ENCODE measurements around the gene PRKCA.
"Not testable (repeated sequence)": the region's sequence is repeated elsewhere in the genome, so short reads cannot be mapped to it uniquely, and the experiment has no call there.

The PRKCA gene

DNA sequence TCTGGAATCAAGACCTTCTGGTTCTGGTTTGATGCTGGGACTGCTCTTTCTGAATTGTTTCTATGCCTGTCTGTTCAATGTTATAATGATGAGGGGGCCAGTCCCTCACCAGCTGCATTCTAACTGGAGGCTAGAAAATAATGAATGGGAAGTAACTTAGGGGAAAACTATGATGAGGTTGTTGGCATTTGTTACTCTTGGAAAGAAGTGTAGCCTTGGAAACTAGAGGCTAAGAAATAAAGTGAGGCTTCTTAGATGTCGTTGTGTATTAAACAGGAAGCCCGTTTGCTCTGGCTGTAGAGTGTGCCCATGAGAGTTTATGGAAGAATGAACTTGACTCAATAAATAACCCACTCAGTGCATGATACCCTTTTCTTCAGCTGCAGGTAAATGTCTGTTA lies 140.8 kb downstream of the PRKCA start:
- DNase-seq, result no peak

DNA sequence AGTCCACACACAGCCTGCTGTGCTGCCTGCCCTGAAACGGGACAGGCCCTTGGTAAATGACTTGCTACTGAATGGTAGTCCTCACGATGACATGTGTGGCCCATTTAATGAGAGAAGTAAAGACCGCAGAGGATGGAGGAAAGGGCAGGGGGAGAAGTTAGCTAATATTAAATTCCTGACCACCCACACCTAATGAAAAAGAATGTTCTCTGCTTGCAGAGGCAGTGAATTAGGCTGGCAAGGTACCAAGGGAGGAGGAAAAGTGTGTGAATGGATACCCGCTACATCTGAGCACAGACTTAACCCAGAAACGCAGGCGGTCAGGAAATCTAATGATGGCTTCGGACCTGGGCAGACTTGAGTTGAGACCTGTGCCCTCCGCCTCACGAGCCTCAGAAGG lies 141.2 kb downstream of the PRKCA start:
- no peak for DNase-seq

DNA sequence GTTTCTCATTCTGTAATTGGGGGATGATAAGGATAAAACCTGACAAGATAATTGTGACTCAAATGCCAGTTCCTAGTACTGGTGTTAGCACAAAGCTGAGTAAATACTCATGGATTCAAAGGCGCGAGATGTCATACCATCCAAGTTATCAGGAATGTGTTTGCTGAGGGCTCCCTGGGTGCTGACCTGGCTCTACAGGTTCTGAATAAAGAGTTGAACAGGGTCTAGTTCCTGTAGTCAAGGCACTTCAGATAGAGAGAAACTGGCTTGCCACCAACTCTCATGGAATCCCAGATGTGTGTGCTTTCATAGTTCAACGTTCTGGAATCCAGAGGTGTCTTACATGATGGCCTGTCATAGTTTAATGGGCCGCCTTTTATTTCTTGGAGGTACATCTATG lies 141.6 kb downstream of the PRKCA start:
- DNase-seq, result no peak

DNA sequence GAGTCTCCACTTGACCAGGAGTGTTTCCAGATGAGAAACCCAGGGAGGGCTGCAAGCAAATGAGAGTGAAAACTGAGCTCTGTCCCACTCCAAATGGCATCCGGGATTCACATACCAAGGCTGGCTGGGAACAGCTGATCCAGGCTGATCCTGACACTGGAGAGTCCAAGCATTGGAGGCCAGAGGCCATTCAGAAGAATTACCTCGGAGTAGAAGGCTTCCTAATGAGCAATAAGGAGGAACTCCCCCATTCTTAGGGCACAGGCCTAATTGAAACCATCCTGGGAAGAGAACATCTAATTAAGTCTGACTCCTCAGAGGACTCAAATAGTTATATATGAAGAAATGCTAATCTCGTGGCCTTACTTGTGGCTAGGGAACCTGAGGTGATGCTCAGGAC lies 142.8 kb downstream of the PRKCA start:
- DNase-seq, result peak; percentile 77

DNA sequence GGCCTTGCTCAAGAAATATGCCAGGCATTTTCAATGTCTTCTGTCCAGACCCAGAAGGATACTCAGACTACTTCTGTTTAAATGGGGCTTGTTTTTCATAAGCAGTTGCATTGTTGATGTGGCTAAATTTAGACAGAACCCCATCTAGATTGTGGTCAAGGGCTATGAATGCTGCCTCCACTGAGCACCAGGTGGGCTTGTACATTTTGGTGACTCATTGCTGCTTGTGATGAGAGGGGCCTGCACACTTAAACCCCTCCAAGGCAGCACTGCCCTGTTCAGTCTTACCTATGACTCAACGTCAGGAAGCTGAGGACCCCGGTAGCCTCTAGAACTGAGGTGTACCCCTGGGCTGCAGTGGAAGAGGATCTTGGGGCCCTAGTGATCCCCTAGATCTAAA lies 144.0 kb downstream of the PRKCA start:
- DNase-seq, result no peak

DNA sequence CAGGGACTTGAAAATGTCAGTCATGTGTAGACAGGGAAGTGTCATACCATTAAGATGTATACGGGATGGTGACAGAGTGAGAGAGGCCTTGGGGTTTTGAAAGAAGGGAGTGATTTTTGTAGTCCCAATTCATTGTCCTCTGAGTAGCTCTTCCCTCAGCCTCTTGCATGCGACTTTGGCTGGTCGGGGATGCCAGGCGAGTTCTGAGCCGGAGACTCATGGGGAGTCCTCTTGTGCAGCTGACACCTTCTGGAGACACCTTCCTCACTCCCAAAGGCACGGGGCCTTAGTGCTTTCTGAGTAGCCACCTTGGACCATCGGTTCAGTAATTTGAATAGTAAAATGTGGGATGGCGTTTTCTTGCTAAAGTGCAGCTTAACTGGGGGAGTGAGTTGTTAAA lies 144.7 kb downstream of the PRKCA start:
- DNase-seq, result no peak

DNA sequence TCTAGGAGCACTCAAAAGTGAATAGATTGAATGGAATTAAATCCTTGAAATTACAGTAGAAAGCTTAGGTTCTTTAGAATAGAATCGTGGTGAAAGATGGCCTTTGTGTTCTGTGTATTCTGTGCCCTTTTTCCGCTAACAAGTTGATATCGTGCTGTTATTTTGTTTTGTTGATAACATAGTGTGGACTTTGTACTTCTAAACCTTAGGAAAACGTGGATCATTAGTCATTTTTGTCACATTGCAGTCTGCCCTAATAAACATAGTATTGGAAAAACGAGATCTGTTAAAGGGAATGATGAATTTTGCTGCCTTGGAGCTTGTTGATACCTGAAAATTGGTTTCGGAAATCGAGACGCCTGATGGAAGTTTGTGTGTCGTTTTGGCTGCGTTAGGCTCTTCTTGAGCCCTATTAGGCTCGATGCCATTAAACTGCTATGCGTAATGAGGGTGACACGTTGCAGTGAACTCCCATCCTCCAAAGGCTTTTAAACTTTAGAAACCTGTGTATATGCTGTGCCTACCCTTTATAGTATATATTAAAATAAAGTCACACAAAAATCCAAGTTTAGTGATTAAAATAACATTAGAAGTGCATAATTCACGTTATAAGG lies 145.7 kb downstream of the PRKCA start:
- no peak for DNase-seq

DNA sequence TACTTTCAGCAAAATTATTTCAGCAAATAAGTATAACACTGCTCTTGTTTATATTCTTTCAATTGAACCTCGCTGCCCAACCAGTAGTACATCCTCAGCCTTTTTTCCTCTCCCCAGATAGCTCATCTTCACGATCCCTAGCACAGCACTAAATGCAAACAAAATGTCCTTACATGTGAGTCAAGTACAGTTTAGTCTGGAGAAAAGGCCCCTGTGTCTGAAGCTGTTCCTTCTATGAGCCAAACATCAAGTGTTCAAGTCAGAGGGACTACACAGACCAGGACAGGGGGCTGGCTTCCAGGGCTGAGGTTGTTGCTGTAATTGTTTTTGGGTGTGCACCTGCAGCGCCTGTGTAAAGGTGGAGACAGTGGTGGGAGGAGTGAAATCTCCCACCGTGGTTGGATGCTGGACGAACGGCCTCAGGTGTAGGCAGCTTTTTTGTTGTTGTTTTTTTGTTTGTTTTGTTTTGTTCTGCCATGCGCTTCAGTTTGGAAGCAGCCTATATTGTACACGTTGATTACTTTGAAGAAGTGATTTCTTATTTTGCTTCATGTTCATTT lies 147.1 kb downstream of the PRKCA start:
- no peak for DNase-seq

DNA sequence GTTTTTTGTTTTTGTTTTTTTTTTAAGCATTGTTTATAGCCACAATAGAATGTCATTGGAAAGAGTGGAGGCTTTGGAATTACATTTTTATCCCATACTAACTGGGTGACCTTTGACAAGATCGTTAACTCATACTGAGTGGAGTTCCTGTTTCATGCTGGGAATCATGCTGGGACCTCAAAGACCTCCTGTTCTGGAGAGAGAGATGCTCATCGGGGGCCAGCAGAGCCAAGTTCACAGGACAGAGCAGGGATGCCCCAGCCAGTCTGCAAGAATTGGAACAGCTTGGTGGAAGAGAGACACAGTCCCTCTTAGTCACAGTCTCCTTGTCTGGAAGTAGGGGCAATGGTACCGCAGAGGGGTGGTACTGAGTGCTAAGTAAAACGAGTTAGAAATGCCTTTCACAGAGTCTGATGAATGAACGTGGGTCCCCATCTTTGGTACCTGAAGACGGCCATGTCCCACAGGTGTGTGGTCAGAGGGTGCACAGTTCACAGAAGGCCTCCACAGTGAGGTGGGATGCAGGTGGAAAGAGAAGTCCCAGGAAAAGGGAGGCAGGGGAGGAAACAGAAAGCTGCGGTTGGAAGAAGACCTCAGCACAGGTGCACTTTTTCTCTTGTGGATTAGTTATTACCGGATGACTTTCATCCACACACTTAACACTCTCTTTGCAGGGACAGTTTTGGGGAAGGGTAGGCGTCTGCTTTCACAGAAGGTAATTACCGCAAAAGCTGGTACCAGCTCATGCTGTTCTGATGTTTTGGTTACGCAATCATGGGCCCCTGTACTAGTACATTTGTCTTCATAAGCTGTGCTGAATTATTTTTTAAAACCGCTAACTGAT lies 147.8 kb downstream of the PRKCA start:
- no peak for DNase-seq

DNA sequence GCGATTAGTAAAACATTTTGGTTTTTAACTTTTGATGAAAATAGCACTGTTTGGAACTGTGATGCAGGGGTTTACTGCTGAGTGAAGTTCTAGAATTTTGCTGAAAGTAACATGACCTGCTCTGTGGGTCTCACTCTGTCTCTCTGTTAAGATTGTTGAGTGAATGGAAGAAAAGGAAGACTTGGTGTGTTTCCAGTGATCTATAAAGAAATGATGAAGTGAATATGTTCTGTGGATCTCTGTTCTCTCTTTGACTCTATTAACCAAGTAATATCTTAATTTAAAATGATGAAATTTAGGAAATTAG lies 148.4 kb downstream of the PRKCA start:
- DNase-seq, result no peak

DNA sequence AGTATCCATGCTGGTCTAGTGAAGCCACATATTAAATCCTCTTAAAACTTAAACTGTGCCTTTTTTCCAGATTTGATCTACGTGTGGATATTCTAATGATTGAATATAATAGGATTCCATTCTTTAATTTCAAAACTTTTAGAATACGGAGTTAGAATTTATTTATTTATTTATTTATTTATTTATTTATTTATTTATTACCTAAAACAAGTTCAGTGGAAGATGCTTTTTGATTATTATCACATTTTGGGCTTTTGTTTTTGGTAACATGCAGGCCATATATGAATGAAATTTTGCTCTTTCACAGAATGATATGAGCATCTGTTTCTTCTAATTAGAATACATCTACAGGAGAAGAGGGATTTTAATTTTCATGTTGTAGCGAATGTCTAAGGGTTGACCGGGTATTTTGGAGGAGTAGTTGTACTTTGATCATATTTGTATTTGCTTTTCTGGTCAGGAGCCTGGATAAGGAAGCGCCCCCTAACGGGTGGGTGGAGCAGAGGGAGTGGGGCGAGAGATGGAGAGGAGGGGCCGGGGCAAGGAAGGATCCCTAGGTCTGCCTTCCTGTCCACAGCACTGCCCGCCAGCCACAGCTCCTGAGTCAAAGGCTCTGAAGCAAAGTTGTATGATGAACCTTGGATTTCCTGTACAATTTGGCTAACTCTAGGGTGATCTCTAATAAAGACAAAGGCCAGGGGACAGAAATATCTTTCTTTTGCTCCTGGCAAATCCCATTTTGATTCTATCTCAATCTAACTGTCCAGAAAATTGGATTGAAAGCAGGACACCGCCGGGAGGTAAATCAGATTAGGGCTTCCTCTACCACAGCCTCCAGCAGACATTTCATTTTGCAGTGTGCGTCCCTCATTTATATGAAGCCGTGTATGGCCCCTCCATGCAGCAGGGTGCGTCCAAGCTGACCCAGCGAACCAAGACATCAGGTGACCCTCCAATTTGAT lies 149.1 kb downstream of the PRKCA start:
- no peak for DNase-seq

DNA sequence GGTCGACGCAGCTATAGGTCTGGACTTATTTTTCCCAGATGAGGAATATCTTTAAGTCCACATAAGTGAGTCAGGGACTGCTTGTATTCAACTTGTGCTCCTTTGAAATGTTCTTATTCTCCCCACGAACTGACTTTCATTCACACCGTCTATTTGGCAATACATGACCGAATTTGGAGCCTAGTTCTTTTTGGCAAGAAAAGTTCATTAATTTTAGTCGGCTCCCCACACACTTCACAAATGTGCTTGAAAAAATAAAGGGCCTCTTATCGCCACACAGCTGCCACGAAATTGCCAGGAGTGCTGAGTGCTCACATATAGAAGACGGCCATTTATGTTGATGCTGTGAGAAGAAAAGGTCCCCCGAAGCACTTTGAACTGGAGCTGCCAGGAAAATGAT lies 152.6 kb downstream of the PRKCA start:
- no peak for DNase-seq

DNA sequence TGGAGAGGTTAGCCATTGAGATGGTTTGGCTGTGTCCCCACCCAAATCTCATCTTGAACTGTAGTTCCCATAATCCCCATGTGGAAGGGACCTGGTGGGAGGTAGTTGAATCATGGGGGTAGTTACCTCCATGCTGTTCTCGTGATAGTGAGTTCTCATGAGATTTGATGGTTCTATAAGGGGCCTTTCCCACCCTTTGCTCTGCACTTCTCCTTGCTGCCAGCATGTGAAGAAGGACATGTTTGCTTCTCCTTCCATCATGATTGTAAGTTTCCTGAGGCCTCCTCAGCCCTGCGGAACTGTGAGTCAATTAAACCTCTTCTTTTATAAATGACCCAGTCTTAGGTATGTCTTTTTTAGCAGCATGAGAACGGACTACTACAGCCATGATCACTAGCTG lies 155.1 kb downstream of the PRKCA start:
- DNase-seq, result not testable (repeated sequence)

DNA sequence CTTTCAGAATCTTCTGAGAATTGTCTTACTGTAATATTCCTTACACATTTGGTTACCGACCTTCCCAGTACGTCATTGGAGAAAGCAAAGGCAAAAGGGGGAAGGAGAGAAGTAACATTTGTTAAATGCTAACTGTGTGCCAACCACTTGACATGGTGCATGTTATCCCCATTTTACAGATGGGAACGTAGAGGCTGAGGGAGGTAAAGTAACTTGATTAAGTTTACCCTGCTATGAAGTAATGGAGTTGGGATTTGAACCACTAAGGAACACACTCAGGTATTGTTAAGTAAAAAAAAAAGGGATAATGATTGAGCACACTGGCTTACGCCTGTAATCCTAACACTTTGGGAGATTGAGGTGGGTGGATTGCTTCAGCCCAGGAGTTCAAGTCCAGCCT lies 156.4 kb downstream of the PRKCA start:
- no peak for DNase-seq

DNA sequence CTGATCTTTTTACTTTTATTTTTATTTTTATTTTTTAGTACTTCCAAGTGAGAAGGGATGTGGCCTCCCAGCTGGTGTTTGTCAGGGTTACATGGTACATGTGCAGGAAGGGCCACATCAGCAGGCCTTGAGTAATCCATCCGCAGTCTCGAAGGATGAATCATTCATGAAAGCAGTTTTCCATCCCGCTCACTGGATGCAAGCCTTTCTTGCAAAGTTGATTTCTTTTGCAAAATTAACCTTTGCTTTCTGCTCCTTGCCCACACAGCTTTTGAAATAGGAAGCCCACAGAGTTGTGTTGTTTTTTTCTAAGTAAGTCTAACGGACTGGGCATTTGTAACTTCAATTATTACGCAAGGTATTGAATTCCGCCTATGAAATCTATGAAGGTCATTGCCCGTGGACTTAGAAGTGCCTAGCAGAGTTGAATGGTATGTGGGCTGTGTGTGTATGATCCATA lies 157.4 kb downstream of the PRKCA start:
- peak; percentile 95 for DNase-seq

DNA sequence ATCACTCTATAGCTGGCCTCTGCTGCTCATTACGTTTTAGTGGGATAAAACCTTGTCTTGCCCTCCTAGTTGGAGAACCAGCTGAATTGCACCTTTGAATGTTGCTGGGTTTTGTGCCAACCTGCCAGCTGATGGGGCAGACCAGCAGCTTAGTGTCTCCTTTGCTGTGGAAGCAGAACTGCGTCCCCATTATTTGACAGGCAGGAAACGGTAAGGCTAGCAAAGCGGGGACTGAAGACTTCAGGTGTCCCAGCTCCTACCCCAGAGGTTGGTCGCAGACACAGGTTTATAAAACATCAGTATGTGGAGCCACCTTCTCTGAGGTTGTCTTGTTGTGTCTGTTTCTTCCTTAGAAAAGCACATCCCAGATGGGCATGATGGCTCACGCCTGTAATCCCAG lies 158.1 kb downstream of the PRKCA start:
- DNase-seq, result no peak

DNA sequence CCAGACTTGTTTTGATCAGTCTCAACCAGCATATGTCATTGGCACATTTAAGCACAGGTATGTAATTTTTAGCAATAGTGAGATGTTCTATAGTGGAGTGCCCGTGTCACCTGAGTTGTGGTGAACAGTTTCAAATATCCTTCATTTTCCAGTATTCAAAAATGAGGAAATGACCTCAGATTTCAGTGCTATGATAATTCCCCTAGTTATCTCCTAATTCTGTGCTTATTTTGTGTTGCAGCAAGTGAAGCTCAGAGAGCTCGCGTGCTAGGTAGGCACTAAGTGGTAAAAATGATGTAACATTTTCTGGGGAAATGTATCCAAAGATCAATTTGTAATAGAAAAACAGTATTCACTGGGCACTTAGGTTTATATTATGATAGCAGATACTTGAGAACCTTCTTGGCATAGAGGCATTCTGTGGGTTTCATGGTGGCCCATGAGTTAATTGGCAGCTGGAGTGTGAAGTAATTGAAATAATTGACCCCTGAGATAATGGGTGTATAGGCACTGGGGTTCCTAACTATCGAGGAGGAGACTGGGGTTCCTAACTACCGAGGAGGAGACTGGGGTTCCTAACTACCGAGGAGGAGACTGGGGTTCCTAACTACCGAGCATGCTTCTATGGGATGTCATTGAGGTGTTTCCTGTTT lies 159.1 kb downstream of the PRKCA start:
- no peak for DNase-seq

DNA sequence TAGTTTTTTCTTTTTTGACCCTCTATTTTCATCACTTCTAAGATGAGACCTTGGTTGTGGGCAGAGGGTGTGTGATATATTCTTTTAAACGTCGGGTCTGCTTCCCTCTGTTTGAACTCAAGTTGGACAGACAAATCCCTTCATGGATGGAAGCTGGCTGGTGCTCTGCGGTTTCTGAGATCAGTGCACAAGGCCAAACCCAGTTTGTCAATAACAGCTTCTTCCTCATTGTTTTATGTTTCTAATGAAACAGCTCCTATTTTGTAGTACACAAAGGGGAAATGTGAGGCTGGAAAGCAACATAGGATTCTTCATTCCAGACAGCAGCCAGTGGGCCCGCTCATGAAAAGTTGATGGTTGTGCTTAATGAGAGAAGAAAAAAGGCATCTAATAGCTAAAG lies 159.6 kb downstream of the PRKCA start:
- DNase-seq, result no peak

DNA sequence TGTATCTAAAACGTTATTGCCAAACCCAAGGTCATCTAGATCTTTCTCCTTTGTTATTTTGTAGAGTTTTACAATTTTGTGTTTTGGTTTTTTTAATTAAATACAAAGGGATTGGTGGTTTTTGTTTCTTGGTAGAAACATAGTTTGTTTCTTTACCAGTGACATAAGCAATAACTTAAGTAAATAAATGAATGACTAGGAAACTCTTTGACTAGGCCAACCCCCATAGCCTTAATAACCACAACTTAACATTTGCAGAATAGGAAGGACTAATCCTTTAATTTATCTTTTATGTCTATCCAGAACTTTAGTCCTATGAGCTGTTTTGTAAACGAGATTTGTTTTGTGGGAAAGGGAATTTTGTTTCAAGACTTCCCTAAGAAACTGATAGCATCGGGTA lies 162.5 kb downstream of the PRKCA start:
- DNase-seq, result no peak

DNA sequence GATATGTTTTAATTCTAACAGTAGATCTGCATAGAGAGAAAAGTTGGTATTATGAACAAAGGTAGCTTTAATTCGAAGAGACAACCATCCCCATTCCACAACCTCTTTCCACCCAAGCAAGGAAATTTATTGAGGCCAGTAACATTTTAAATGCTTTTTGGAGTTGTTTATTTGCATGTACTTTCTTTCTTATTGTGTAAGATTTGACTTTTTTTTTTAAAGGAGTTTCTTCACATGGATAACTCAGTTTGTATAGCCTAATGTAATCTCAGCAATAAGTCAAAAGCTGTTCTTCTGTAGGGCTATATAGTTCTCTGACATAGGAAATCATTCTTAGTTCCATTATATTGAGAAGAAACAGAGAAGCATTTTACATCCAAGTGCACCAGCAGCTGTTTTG lies 163.3 kb downstream of the PRKCA start:
- DNase-seq, result no peak

DNA sequence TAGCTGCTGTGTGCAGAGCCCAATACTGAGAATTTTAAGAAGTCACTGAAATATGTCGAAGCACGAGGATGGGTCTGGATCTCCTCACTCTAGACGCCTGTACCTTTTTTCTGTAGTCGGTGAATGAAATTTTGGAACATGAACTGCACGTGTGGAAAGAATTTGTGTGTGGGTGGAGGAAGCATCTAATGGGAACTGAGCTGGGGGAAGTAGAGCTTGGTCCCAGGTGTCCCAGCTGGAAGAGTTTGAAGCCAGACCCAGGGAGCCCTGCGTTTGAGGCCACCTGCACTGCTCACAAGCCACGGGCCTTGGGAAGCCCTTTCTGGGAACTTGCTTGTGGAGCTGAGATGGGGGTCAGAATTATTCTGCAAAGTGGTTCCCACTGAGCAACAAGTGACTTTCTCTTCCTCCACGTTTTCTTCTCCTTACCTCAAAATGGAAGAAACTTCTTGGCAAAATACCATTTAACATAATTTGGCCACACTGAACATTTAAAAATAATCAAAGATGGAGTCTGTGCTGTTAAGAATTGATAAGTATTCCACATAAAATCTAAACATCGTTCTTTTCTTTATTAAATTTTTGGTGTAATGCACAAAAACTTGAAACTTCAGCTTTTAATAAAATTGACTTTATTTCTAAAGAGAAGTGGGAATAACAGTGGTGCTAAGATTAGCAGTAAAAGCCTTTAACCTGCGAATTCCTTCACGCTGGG lies 163.8 kb downstream of the PRKCA start:
- DNase-seq, result no peak

DNA sequence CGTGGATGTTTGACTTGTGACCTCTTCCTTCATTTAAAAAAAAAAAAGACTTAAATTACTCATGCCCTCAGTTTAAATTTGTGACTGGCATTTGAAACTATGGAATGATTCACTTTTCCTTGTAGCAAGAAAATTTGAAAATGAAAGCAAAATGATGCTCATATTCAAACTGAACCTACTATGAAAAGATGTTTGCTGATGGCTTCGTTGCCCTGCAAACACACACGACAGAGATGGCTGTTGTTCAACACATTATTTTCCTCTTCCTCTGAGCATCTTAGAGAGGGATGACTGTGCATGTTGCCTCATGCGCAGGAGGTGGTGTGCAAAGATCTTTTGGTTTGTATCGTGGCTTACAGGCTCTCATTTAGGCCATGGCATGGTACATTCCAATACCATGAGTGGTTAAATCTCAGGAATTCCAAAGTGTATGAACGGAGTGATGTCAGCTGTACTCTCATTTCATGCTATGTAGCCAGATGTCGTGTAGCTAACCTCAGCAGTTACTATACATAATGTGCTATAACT lies 164.5 kb downstream of the PRKCA start:
- peak; percentile 99 for DNase-seq

Data from fibroblast of skin of scalp (primary cell).